ENCODE data around the gene SLC20A1. TPM values are rescaled to one million over a fixed set of nuclear protein-coding genes. Genes with fewer than 3 reads are reported as not detected.

The SLC20A1 gene
- total RNA-seq, 1 experiment from 2014 or later = 154 TPM

GRCh38 chr2:112601754-112602153 is 44.0 kb upstream of the SLC20A1 start (continued):
- no peak for TF ChIP-seq REST (IDR thresholded peaks at IDR 0.05; ENCODE audit: low read depth)
- no peak for TF ChIP-seq YY1 (IDR thresholded peaks at IDR 0.05; ENCODE audit: extremely low read depth, insufficient replicate concordance, low read depth, low read length)
- no peak for TF ChIP-seq CEBPB (IDR thresholded peaks at IDR 0.05; ENCODE audit: low read depth)

GRCh38 chr2:112602917-112603316 is 42.8 kb upstream of the SLC20A1 start:
- no TSS peak for BruUV-seq (replicated peaks)
- CTCF ChIA-PET = interaction anchor here (7.0 kb wide), 1 partner anchor 123 kb away, joined by 71 read pairs; no protein-coding TSS in a partner anchor

More at GRCh38 chr2:112602917-112603316, 42.8 kb upstream of the SLC20A1 start:
- DNase-seq (ENCODE audit: low read depth, low spot score) = no peak
- no peak overlapping the region for H3K27ac ChIP-seq (ENCODE audit: low read depth, low read length)
- no peaks in the 10 kb centered on the region for H3K79me2 ChIP-seq (ENCODE audit: insufficient read depth, low read length)
- ChIA-PET POLR2A (no interaction called here), RAD21 (ENCODE audit: low non-redundant PET in 1 of 2, low total read pairs in 2 of 2, uncharacterized antibody in 2 of 2, unreplicated experiment in 2 of 2) (interaction anchor here in 1 of 2 experiments (1.4 kb wide), 1 partner anchor 123 kb away, joined by 4 read pairs; no protein-coding TSS in a partner anchor)
- TF ChIP-seq, protein P1, sequence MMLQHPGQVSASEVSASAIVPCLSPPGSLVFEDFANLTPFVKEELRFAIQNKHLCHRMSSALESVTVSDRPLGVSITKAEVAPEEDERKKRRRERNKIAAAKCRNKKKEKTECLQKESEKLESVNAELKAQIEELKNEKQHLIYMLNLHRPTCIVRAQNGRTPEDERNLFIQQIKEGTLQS (IDR thresholded peaks at IDR 0.05) = no peak
- TF ChIP-seq, protein P2, sequence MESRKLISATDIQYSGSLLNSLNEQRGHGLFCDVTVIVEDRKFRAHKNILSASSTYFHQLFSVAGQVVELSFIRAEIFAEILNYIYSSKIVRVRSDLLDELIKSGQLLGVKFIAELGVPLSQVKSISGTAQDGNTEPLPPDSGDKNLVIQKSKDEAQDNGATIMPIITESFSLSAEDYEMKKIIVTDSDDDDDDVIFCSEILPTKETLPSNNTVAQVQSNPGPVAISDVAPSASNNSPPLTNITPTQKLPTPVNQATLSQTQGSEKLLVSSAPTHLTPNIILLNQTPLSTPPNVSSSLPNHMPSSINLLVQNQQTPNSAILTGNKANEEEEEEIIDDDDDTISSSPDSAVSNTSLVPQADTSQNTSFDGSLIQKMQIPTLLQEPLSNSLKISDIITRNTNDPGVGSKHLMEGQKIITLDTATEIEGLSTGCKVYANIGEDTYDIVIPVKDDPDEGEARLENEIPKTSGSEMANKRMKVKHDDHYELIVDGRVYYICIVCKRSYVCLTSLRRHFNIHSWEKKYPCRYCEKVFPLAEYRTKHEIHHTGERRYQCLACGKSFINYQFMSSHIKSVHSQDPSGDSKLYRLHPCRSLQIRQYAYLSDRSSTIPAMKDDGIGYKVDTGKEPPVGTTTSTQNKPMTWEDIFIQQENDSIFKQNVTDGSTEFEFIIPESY (IDR thresholded peaks at IDR 0.05; ENCODE audit: extremely low read depth, insufficient replicate concordance, low read length) = no peak
- TF ChIP-seq ELF1 (IDR thresholded peaks at IDR 0.05; ENCODE audit: borderline replicate concordance, low read depth) (no peak), EZH2phosphoT487 (IDR thresholded peaks at IDR 0.05; ENCODE audit: borderline replicate concordance) (no peak), ZFX (IDR thresholded peaks at IDR 0.05) (no peak), ZNF274 (IDR thresholded peaks at IDR 0.05; ENCODE audit: low read depth, low read length) (no peak)
- no peak overlapping the region for H3K4me3 ChIP-seq (replicated peaks in 1 of 2; ENCODE audit: low read depth in 1 of 2, low read length in 2 of 2)
- H3K27me3 ChIP-seq (ENCODE audit: insufficient read depth, low read length) = no peaks in the 10 kb centered on the region
- no peaks in the 10 kb centered on the region for H4K20me1 ChIP-seq (ENCODE audit: insufficient read depth)
- no peak overlapping the region for H2AFZ ChIP-seq (ENCODE audit: low read depth, low read length, poor library complexity, severe bottlenecking)
- H3K36me3 ChIP-seq (ENCODE audit: control insufficient read depth in 1 of 2, insufficient read depth in 2 of 2, low read length in 2 of 2) = no peaks in the 10 kb centered on the region
- H3K4me2 ChIP-seq (ENCODE audit: low read length) = no peak overlapping the region
- no peaks in the 10 kb centered on the region for H3K9me3 ChIP-seq (ENCODE audit: control insufficient read depth in 1 of 2, insufficient read depth in 1 of 2, low read depth in 1 of 2, low read length in 2 of 2)
- H3K4me1 ChIP-seq (ENCODE audit: control insufficient read depth in 1 of 2, insufficient read depth in 2 of 2, low read length in 2 of 2) = peaks cover 3 to 12% of the 10 kb centered on the region in 2 experiments; a peak in 3 of 4 replicates
- no peaks in the 10 kb centered on the region for H3K9me2 ChIP-seq (ENCODE audit: insufficient read depth)
- ATAC-seq = no peak
- intact Hi-C loops (cut with micrococcal nuclease) = loop anchor here (5.0 kb wide), 1 partner anchor 284 kb away; no protein-coding TSS in a partner anchor
- H3K9ac ChIP-seq (ENCODE audit: low read length) = no peak overlapping the region
